ENCODE measurements around the gene CBFA2T2.

Gene CBFA2T2

DNA sequence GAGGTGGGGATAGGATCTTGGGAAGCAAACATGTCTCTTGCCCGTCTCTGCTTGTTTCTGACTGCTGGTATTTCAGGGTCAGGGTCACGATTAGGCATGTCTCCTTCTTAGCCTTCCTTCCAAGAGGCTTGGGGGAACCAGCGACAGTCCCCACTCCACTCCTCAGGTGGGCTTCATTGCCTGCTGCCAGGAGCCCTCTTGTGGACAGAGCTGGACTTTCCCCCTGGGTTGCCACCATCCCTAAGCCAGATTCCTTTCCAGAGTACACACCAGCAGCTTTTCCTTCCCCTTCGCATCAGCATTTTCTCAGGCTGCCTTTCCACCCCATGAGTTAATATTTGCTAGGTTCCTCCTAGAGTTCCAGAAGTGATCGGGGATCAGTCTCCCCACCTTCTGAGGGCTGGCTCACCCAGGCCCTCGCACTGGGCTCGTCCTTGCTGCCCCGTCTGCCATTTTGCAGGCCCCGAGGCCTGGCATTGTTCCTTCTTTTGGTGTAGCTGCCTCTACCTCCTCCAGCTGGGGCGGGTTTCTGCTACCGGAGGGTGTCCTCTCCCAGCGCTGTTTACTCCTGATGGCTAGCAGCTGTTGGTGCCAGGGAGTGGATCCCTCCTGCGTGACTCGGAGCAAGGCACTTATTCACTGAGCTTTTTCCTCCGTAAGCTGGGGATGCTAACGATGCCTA, 163.5 kb downstream of the CBFA2T2 start:
- WGBS (ENCODE audit: extremely low coverage, insufficient coverage, insufficient read length): no CpG with 5 or more reads among the region's 16 CpGs
- DNase-seq: peak in 1 of 2 donors; percentile 65

GRCh38 chr20:33653900-33654596, 164.2 kb downstream of the CBFA2T2 start:
- Histone ChIP-seq H4K91ac (ENCODE audit: low read depth, low read length) (no peak overlapping the region), H3K23ac (ENCODE audit: low read length) (no peak overlapping the region), H3K4me1 (ENCODE audit: control insufficient read depth in 1 of 2, insufficient read depth in 2 of 2, low read length in 2 of 2) (peaks cover 7% of the 10 kb centered on the region in 2 experiments), H3K79me2 (ENCODE audit: control insufficient read depth, insufficient read depth, low read length, poor library complexity) (no peaks in the 10 kb centered on the region), H3K4ac (ENCODE audit: low read depth, low read length) (no peak overlapping the region), H3K4me2 (ENCODE audit: low read length) (no peak overlapping the region), H4K8ac (ENCODE audit: low read depth, low read length) (no peak overlapping the region), H3K18ac (ENCODE audit: low read length) (no peak overlapping the region), H3K14ac (ENCODE audit: low read length) (no peak overlapping the region), H3K36me3 (ENCODE audit: control insufficient read depth in 1 of 2, insufficient read depth in 2 of 2, low read length in 2 of 2) (peaks cover 22 to 26% of the 10 kb centered on the region in 2 experiments), H3K27ac (ENCODE audit: low read depth, low read length) (no peak overlapping the region), H3K9me3 (ENCODE audit: insufficient read depth, low read depth, low read length) (peaks cover 1% of the 10 kb centered on the region), H3K9ac (ENCODE audit: low read length) (no peak overlapping the region), H3K4me3 (ENCODE audit: low read depth, low read length) (no peak overlapping the region), H2AFZ (ENCODE audit: insufficient read depth, low read length, poor library complexity) (no peak overlapping the region), H2BK5ac (ENCODE audit: low read depth, low read length, poor library complexity) (no peak overlapping the region), H2BK120ac (ENCODE audit: insufficient read depth, low read length, poor library complexity) (no peak overlapping the region), H3K79me1 (ENCODE audit: low read length) (no peaks in the 10 kb centered on the region), H4K12ac (ENCODE audit: low read depth, low read length) (no peak overlapping the region), H3K27me3 (ENCODE audit: insufficient read depth, low read length) (no peaks in the 10 kb centered on the region), H2AK5ac (ENCODE audit: low read length) (no peak overlapping the region), H2BK12ac (ENCODE audit: low read length) (no peak overlapping the region)
- peak; percentile 64 to 78 for DNase-seq
- no CpG with 5 or more reads among the region's 11 CpGs for WGBS (ENCODE audit: extremely low coverage, insufficient coverage, insufficient read length)

More for the DNA sequence above, 163.5 kb downstream of the CBFA2T2 start:
- H3K36me3 ChIP-seq (ENCODE audit: control insufficient read depth in 1 of 2, insufficient read depth in 2 of 2, low read length in 2 of 2): peaks cover 16 to 19% of the 10 kb centered on the region in 2 experiments
- H2BK5ac ChIP-seq (ENCODE audit: low read depth, low read length, poor library complexity): no peak overlapping the region
- H4K12ac ChIP-seq (ENCODE audit: low read depth, low read length): no peak overlapping the region
- no peak overlapping the region for H3K27ac ChIP-seq (ENCODE audit: low read depth, low read length)
- H3K9ac ChIP-seq (ENCODE audit: low read length): no peak overlapping the region
- no peaks in the 10 kb centered on the region for H3K9me3 ChIP-seq (ENCODE audit: insufficient read depth, low read depth, low read length)
- H2BK12ac ChIP-seq (ENCODE audit: low read length): no peak overlapping the region
- H2AK5ac ChIP-seq (ENCODE audit: low read length): no peak overlapping the region
- H2BK120ac ChIP-seq (ENCODE audit: insufficient read depth, low read length, poor library complexity): no peak overlapping the region
- H3K18ac ChIP-seq (ENCODE audit: low read length): no peak overlapping the region
- no peaks in the 10 kb centered on the region for H3K79me2 ChIP-seq (ENCODE audit: control insufficient read depth, insufficient read depth, low read length, poor library complexity)
- H3K4me2 ChIP-seq (ENCODE audit: low read length): no peak overlapping the region
- no peak overlapping the region for H3K23ac ChIP-seq (ENCODE audit: low read length)
- H3K4ac ChIP-seq (ENCODE audit: low read depth, low read length): no peak overlapping the region
- no peak overlapping the region for H3K4me3 ChIP-seq (ENCODE audit: low read depth, low read length)
- H4K91ac ChIP-seq (ENCODE audit: low read depth, low read length): no peak overlapping the region
- H3K79me1 ChIP-seq (ENCODE audit: low read length): no peaks in the 10 kb centered on the region
- peaks cover 7 to 9% of the 10 kb centered on the region in 2 experiments for H3K4me1 ChIP-seq (ENCODE audit: control insufficient read depth in 1 of 2, insufficient read depth in 2 of 2, low read length in 2 of 2)
- no peak overlapping the region for H2AFZ ChIP-seq (ENCODE audit: insufficient read depth, low read length, poor library complexity)
- H3K27me3 ChIP-seq (ENCODE audit: insufficient read depth, low read length): no peaks in the 10 kb centered on the region
- no peak overlapping the region for H3K14ac ChIP-seq (ENCODE audit: low read length)
- no peak overlapping the region for H4K8ac ChIP-seq (ENCODE audit: low read depth, low read length)

- no peak overlapping the region for H4K91ac ChIP-seq (ENCODE audit: low read depth, low read length)
- H2BK120ac ChIP-seq (ENCODE audit: insufficient read depth, low read length, poor library complexity): no peak overlapping the region
- no peak overlapping the region for H2BK5ac ChIP-seq (ENCODE audit: low read depth, low read length, poor library complexity)
- no peak overlapping the region for H3K4me2 ChIP-seq (ENCODE audit: low read length)
- no CpG with 5 or more reads among the region's 14 CpGs for WGBS (ENCODE audit: extremely low coverage, insufficient coverage, insufficient read length)
- H3K27ac ChIP-seq (ENCODE audit: low read depth, low read length): no peak overlapping the region
- no peaks in the 10 kb centered on the region for H3K27me3 ChIP-seq (ENCODE audit: insufficient read depth, low read length)
- H3K4ac ChIP-seq (ENCODE audit: low read depth, low read length): no peak overlapping the region
- H2AK5ac ChIP-seq (ENCODE audit: low read length): no peak overlapping the region
- no peak overlapping the region for H3K14ac ChIP-seq (ENCODE audit: low read length)
- H3K23ac ChIP-seq (ENCODE audit: low read length): no peak overlapping the region
- H2BK12ac ChIP-seq (ENCODE audit: low read length): no peak overlapping the region
- peaks cover 28 to 32% of the 10 kb centered on the region in 2 experiments for H3K36me3 ChIP-seq (ENCODE audit: control insufficient read depth in 1 of 2, insufficient read depth in 2 of 2, low read length in 2 of 2)
- H3K4me3 ChIP-seq (ENCODE audit: low read depth, low read length): peak overlapping the region; percentile 21
- no peak overlapping the region for H2AFZ ChIP-seq (ENCODE audit: insufficient read depth, low read length, poor library complexity)
- H3K4me1 ChIP-seq (ENCODE audit: control insufficient read depth in 1 of 2, insufficient read depth in 2 of 2, low read length in 2 of 2): peaks cover 7% of the 10 kb centered on the region in 2 experiments
- no peaks in the 10 kb centered on the region for H3K79me2 ChIP-seq (ENCODE audit: control insufficient read depth, insufficient read depth, low read length, poor library complexity)
- H3K18ac ChIP-seq (ENCODE audit: low read length): no peak overlapping the region
- peaks cover 2% of the 10 kb centered on the region for H3K9me3 ChIP-seq (ENCODE audit: insufficient read depth, low read depth, low read length)
- no peak overlapping the region for H4K12ac ChIP-seq (ENCODE audit: low read depth, low read length)
- H3K9ac ChIP-seq (ENCODE audit: low read length): no peak overlapping the region
- no peaks in the 10 kb centered on the region for H3K79me1 ChIP-seq (ENCODE audit: low read length)
- no peak overlapping the region for H4K8ac ChIP-seq (ENCODE audit: low read depth, low read length)
- no peak for DNase-seq
These were observed 164.8 kb downstream of the CBFA2T2 start for GRCh38 chr20:33654680-33655161.

DNA sequence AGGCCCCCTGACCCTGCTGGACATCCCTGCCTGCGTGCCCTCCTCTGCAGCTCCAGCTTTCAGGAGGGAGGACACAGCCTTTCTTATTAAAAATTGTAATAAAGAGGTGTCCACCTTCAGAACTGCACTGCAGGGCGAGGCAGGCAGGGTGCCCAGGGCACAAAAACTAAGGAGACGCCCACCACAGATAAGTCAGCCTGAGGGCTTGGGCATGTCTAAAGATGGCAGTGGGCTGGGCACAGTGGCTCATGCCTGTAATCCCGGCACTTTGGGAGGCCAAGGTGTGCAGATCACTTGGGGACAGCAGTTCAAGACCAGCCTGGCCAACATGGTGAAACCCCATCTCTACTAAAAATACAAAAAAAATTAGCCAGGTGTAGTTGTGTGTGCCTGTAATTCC, 165.3 kb downstream of the CBFA2T2 start:
- Histone ChIP-seq H3K27me3 (ENCODE audit: insufficient read depth, low read length) (no peaks in the 10 kb centered on the region), H3K4me3 (ENCODE audit: low read depth, low read length) (no peak overlapping the region), H3K79me1 (ENCODE audit: low read length) (no peaks in the 10 kb centered on the region), H4K8ac (ENCODE audit: low read depth, low read length) (no peak overlapping the region), H3K23ac (ENCODE audit: low read length) (no peak overlapping the region), H3K79me2 (ENCODE audit: control insufficient read depth, insufficient read depth, low read length, poor library complexity) (no peaks in the 10 kb centered on the region), H2BK12ac (ENCODE audit: low read length) (no peak overlapping the region), H3K9me3 (ENCODE audit: insufficient read depth, low read depth, low read length) (peaks cover 2% of the 10 kb centered on the region), H3K27ac (ENCODE audit: low read depth, low read length) (no peak overlapping the region), H4K91ac (ENCODE audit: low read depth, low read length) (no peak overlapping the region), H3K9ac (ENCODE audit: low read length) (no peak overlapping the region), H3K4me2 (ENCODE audit: low read length) (no peak overlapping the region), H3K4me1 (ENCODE audit: control insufficient read depth in 1 of 2, insufficient read depth in 2 of 2, low read length in 2 of 2) (peaks cover 7% of the 10 kb centered on the region in 2 experiments), H3K14ac (ENCODE audit: low read length) (no peak overlapping the region), H2BK120ac (ENCODE audit: insufficient read depth, low read length, poor library complexity) (no peak overlapping the region), H2AK5ac (ENCODE audit: low read length) (no peak overlapping the region), H3K18ac (ENCODE audit: low read length) (no peak overlapping the region), H3K4ac (ENCODE audit: low read depth, low read length) (no peak overlapping the region), H3K36me3 (ENCODE audit: control insufficient read depth in 1 of 2, insufficient read depth in 2 of 2, low read length in 2 of 2) (peaks cover 32 to 37% of the 10 kb centered on the region in 2 experiments), H2AFZ (ENCODE audit: insufficient read depth, low read length, poor library complexity) (no peak overlapping the region), H4K12ac (ENCODE audit: low read depth, low read length) (no peak overlapping the region), H2BK5ac (ENCODE audit: low read depth, low read length, poor library complexity) (no peak overlapping the region)
- WGBS (ENCODE audit: extremely low coverage, insufficient coverage, insufficient read length): no CpG with 5 or more reads among the region's 4 CpGs
- DNase-seq: no peak

Data from trophoblast cell (in vitro differentiated cells and primary cell).